GM21360 (cell line): ENCODE results near the gene SLC7A11.

Source experiments
- ATAC-seq: cut with Tn5 transposase; IDR thresholded peaks from one replicate; pipeline ENCODE4 v1.9.1; 2021; ENCODE audit warnings: mild to moderate bottlenecking, moderate library complexity; ENCODE audit not compliant: unreplicated experiment

Gene SLC7A11

DNA sequence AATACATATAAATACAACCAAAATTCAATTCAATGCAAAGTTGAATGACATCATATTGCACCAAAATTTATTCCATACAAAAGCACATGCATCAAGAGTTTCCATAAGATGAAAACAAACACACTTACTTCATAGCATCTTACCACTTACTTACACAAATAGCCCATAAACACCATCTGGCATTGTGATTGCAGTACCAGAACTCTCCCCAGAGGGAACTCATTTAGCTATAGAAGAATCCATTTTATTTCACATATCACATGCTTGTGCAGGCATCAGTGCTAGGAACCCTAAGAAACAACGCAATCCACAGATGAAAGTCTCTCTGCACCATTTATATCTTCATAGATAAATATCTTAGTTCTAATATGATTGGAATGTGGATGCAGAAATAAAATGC, 77.9 kb downstream of the SLC7A11 start:
- ATAC-seq = no peak

DNA sequence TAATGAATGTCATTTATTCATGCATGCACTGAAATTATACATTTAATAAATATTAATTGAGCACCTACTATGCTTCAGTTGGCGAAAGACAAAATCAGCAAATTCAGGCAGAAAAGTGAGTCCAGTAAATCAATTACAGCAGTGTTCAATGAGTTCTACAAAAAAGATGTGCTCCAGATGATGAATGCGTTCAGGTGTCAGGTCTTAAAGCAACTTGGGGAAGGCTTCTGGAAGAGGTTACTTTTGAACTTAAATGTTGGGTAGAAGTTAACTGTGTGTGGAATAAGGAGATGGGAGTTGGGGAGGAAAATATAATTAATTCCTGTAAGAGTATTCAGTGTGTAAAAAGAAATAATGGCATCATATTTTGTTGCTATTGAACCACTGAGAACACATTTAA, 79.0 kb downstream of the SLC7A11 start:
- no peak for ATAC-seq

DNA sequence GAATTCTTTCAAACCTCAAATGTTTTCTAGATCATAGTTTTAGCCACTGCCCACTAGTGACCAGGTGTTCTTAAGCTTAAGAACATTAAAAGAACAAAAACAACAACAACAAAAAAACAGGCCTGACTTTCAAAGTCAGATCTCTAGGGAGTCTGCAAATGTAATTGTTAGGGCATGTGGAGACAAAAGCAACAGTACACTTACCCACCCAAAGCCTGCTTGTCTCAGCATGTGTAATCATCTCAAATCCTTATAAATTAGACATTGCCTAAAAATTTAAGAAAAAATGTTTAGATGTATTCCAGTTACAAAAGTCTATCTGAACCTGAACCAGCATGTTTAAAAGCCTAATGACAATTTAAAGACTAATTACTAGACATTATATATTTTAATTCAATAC, 79.9 kb downstream of the SLC7A11 start:
- no peak for ATAC-seq

DNA sequence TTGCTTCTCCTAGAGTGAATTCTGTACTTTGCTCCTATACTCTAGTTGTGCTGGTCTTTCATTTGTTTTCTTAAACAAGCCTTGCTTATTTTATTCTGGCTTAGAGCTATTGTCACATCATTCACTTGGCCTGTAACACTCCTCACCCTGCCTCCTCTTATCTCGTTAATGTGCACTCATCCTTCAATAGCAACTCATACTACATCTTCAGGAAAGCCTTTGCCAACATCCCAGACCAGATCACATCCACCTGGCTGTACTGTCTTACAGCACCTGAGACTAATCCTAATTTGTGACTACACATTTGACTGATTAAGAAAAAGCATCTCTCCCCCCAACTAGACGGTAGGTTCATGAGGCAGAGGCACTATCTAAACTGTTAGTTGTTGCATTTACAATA, 80.8 kb downstream of the SLC7A11 start:
- ATAC-seq = no peak

DNA sequence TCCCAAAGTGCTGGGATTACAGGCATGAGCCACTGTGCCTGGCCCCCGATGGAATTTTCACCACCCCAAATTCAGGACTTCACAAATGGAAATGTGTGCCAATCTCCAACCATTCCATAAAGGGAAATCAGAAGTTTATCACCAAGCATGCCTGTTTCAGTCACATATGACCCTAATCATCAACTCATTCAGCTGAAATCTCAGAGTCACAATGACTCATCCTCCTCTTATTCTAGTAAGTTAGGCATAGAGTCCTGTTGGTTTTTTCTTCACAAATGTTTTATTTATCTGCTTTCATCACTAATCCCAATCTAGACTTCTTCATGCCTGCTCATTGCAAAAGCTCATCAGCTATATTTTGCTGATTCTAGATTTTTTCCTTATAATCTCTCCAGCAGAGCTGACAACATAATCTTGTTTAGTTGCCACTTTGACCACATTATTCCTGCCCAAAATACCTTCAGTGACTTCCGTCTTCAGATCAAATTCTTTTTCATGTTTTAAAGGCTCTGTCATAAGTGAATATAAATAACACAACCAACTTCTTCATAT, 83.3 kb downstream of the SLC7A11 start:
- no peak for ATAC-seq

DNA sequence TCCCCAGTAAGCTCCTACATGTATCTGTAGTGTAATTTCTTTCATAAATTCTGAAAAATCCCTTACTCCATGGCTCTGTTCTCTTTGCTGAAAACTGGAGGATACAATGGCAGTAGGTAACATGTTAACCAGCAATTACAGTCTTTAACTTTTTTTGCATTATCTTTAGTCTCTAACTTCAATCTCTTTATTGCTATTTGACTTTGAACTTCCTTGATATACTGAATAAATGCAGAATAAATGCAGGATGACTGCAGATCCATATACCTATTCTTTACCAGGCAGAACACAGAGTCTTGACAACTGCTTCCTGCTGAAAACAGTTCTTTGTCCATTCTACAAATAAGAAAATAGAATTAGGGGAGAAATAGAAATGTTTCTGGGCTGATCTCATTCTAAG, 101.3 kb downstream of the SLC7A11 start:
- no peak for ATAC-seq

GRCh38 chr4:138138774-138139173, 103.4 kb downstream of the SLC7A11 start:
- ATAC-seq = no peak

- no peak for ATAC-seq
These were observed 106.5 kb downstream of the SLC7A11 start for GRCh38 chr4:138135610-138136009.

DNA sequence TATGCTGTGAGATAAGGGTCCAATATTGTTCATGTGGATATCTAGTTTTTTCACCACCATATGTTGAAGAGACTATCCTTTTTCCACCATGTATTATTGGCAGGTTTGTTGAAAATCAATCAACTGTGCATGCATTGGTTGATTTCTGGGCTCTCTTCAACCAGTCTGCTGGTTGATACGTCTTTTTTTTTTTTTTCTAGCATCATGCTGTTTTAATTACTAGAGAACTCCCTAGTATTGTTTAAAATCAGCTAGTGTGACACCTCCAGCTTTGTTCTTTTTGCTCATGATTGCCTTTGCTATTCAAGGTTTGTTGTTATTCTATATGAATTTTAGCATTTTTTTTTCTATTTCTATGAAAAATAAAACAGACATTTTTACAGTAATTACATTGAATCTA, 123.9 kb downstream of the SLC7A11 start:
- ATAC-seq = no peak

- ATAC-seq = no peak
These were observed 127.1 kb downstream of the SLC7A11 start for GRCh38 chr4:138115053-138115452.

DNA sequence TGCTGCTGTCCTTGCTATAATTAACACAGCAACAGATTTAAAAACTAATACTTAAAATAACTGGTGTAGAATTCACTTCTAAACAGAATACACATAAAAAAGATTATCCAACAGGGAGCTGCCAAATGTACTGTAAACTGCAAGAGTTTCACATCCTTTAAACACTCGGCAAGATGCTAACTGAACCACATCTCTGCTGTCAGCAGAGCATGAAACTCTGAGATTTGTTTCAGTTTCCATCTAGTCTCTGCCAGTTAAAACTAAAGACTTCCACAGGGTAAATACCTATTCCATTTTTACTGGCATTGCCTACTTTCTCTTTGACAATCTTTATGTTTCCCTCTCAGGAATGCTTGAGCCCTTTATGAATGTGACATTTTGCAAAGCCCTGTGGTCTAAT, 127.7 kb downstream of the SLC7A11 start:
- peak; percentile 99 for ATAC-seq
